ENCODE data around the gene DNAI4. TPM values are rescaled to one million over a fixed set of nuclear protein-coding genes. Genes with fewer than 3 reads are reported as not detected.

Gene DNAI4
- total and polyA plus RNA-seq, 2 of the 8 experiments (the other 6 are each of a cell fraction or from before 2014, with no cell fraction given): 0.32 to 2.1 TPM

- FAIRE-seq: no peak
- H2BK120ac ChIP-seq (replicated peaks; ENCODE audit: low read depth, low read length): no peak overlapping the region
- H2BK15ac ChIP-seq (ENCODE audit: low read length): no peak overlapping the region
- no peaks in the 10 kb centered on the region for H3K36me3 ChIP-seq (ENCODE audit: control insufficient read depth in 2 of 4, insufficient read depth in 4 of 4, low read length in 3 of 4)
- no peaks in the 10 kb centered on the region for H3K27me3 ChIP-seq (replicated peaks in 1 of 4; ENCODE audit: control insufficient read depth in 3 of 4, extremely low read depth in 1 of 4, insufficient read depth in 3 of 4, low read length in 3 of 4)
- H3K27ac ChIP-seq (ENCODE audit: low read depth, low read length): no peak overlapping the region
- no peak overlapping the region for H4K5ac ChIP-seq (ENCODE audit: insufficient read length, low read depth, low read length)
- no peak overlapping the region for H3K4ac ChIP-seq (replicated peaks; ENCODE audit: insufficient read length, low read depth, low read length)
- no peak overlapping the region for H2BK20ac ChIP-seq (ENCODE audit: low read length)
- TF ChIP-seq SIN3A (conservative IDR thresholded peaks at IDR 0.05 in 1 of 2, IDR thresholded peaks at IDR 0.05 in 1 of 2; ENCODE audit: low read depth in 1 of 2, low read length in 2 of 2): no peak
- no peak for TF ChIP-seq MAFK (IDR thresholded peaks at IDR 0.05; ENCODE audit: low read depth, low read length)
- TF ChIP-seq SIX5 (IDR thresholded peaks at IDR 0.05; ENCODE audit: low read depth, low read length): no peak
- no peak for TF ChIP-seq BCL11A (IDR thresholded peaks at IDR 0.05; ENCODE audit: low read depth in 2 of 2, low read length in 2 of 2)
- no peak for TF ChIP-seq TAF7 (optimal IDR thresholded peaks at IDR 0.05; ENCODE audit: borderline replicate concordance, low read depth, low read length)
- TF ChIP-seq POLR2A (IDR thresholded peaks at IDR 0.05; ENCODE audit: control extremely low read depth in 1 of 2, low read depth in 2 of 2, low read length in 2 of 2): no peak
- no peak for TF ChIP-seq NANOG (IDR thresholded peaks at IDR 0.05; ENCODE audit: insufficient read depth, low read depth, low read length, poor library complexity, severe bottlenecking)
- TF ChIP-seq CBX5 (IDR thresholded peaks at IDR 0.05; ENCODE audit: low read depth, low read length): no peak
- TF ChIP-seq RFX5 (IDR thresholded peaks at IDR 0.05; ENCODE audit: borderline replicate concordance, low read depth, low read length): no peak
- TF ChIP-seq NRF1 (IDR thresholded peaks at IDR 0.05; ENCODE audit: low read depth, low read length): no peak
- no peaks in the 10 kb centered on the region for H3K79me1 ChIP-seq (ENCODE audit: low read depth, low read length)
- no peaks in the 10 kb centered on the region for H3K23me2 ChIP-seq (ENCODE audit: low read depth, low read length)
- H3K9me3 ChIP-seq (ENCODE audit: insufficient read depth in 2 of 2, low read depth in 1 of 2, low read length in 1 of 2): no peaks in the 10 kb centered on the region
- POLR2A ChIA-PET (ENCODE audit: partially characterized antibody): no interaction called here
- H3K56ac ChIP-seq (replicated peaks; ENCODE audit: insufficient read length, low read depth, low read length): no peak overlapping the region
- no peak overlapping the region for H2AK5ac ChIP-seq (ENCODE audit: low read depth, low read length)
- H3K4me3 ChIP-seq (ENCODE audit: extremely low read depth in 1 of 4, insufficient read depth in 2 of 4, low read depth in 3 of 4, low read length in 4 of 4): no peak overlapping the region
- 94% methylated on average over 1 of the region's 1 CpG; no CpG with 5 or more reads in 1 of the 2 experiments for WGBS, 2 experiments (ENCODE audit: extremely low coverage in 1 of 2, insufficient coverage in 1 of 2, insufficient read length in 1 of 2, insufficient replicate concordance in 2 of 2, low coverage in 1 of 2, low lambda C conversion rate in 2 of 2, missing lambda C conversion rate in 1 of 2)
- no peak overlapping the region for H3K9ac ChIP-seq (replicated peaks in 1 of 4; ENCODE audit: extremely low read depth in 1 of 4, low read depth in 3 of 4, low read length in 3 of 4)
- H2BK5ac ChIP-seq (ENCODE audit: low read depth, low read length): no peak overlapping the region
- no peak overlapping the region for H3K14ac ChIP-seq (ENCODE audit: insufficient read length)
- no peak overlapping the region for H2AFZ ChIP-seq (ENCODE audit: low read length)
- no peak overlapping the region for H4K91ac ChIP-seq (replicated peaks; ENCODE audit: insufficient read length, low read length)
- CTCF ChIA-PET (ENCODE audit: partially characterized antibody): interaction anchor here (1.0 kb wide), 1 partner anchor 443 kb away, joined by 4 read pairs; no protein-coding TSS in a partner anchor
- DNase-seq (ENCODE audit: low read depth in 1 of 2, low spot score in 2 of 2): no peak
- H3K23ac ChIP-seq (ENCODE audit: insufficient read length): no peak overlapping the region
- H3K18ac ChIP-seq (ENCODE audit: extremely low read depth, low read length): no peak overlapping the region
- no peaks in the 10 kb centered on the region for H3K79me2 ChIP-seq (ENCODE audit: control insufficient read depth in 1 of 2, insufficient read depth in 2 of 2, low read length in 2 of 2)
- H3K4me2 ChIP-seq (ENCODE audit: insufficient read depth in 1 of 2, low read depth in 2 of 2, low read length in 2 of 2): no peak overlapping the region
- H2BK12ac ChIP-seq (ENCODE audit: low read depth, low read length): no peak overlapping the region
- H4K8ac ChIP-seq (ENCODE audit: extremely low read depth, insufficient read depth, low read length): no peak overlapping the region
- H3K4me1 ChIP-seq (replicated peaks in 1 of 4; ENCODE audit: control insufficient read depth in 3 of 4, insufficient read depth in 4 of 4, low read length in 3 of 4): no peaks in the 10 kb centered on the region
- no peaks in the 10 kb centered on the region for H4K20me1 ChIP-seq (replicated peaks in 1 of 2; ENCODE audit: control insufficient read depth in 1 of 2, insufficient read depth in 2 of 2, low read length in 2 of 2)
These were observed 155.7 kb downstream of the DNAI4 start for GRCh38 chr1:66768965-66769364.

Data from H1 (cell line).